ENCODE data around the gene HEATR5B.

HEATR5B gene

GRCh38 chr2:37061013-37061711, 23.0 kb downstream of the HEATR5B start:
- no peak for TF ChIP-seq POLR2A (IDR thresholded peaks at IDR 0.05; ENCODE audit: low read depth, low read length)
- no peak for TF ChIP-seq TAF1 (IDR thresholded peaks at IDR 0.05; ENCODE audit: borderline replicate concordance, low read depth, low read length)
- no peak for TF ChIP-seq POLR2AphosphoS5 (IDR thresholded peaks at IDR 0.05; ENCODE audit: low read depth, low read length)
- no peak for DNase-seq (ENCODE audit: insufficient read length)
- FAIRE-seq, result peak; percentile 27

- TF ChIP-seq POLR2A (IDR thresholded peaks at IDR 0.05; ENCODE audit: low read depth, low read length) (no peak), POLR2AphosphoS5 (IDR thresholded peaks at IDR 0.05; ENCODE audit: low read depth, low read length) (no peak), TAF1 (IDR thresholded peaks at IDR 0.05; ENCODE audit: borderline replicate concordance, low read depth, low read length) (no peak)
- no peak for FAIRE-seq
Measured at GRCh38 chr2:37060446-37060845, 23.7 kb downstream of the HEATR5B start.

GRCh38 chr2:37059841-37060240, 24.3 kb downstream of the HEATR5B start:
- FAIRE-seq (peak; percentile 48), DNase-seq (ENCODE audit: insufficient read length) (no peak)
- TF ChIP-seq POLR2A (IDR thresholded peaks at IDR 0.05; ENCODE audit: low read depth, low read length) (no peak), POLR2AphosphoS5 (IDR thresholded peaks at IDR 0.05; ENCODE audit: low read depth, low read length) (no peak), TAF1 (IDR thresholded peaks at IDR 0.05; ENCODE audit: borderline replicate concordance, low read depth, low read length) (no peak)

More at GRCh38 chr2:37060446-37060845, 23.7 kb downstream of the HEATR5B start:
- no peak for DNase-seq (ENCODE audit: insufficient read length)

- DNase-seq (ENCODE audit: insufficient read length), result no peak
- FAIRE-seq, result no peak
- TF ChIP-seq TAF1 (IDR thresholded peaks at IDR 0.05; ENCODE audit: borderline replicate concordance, low read depth, low read length) (no peak), POLR2A (IDR thresholded peaks at IDR 0.05; ENCODE audit: low read depth, low read length) (no peak), POLR2AphosphoS5 (IDR thresholded peaks at IDR 0.05; ENCODE audit: low read depth, low read length) (no peak)
Measured at GRCh38 chr2:37052600-37053332, 31.4 kb downstream of the HEATR5B start.

GRCh38 chr2:37039580-37039979, 44.6 kb downstream of the HEATR5B start:
- TF ChIP-seq POLR2A (IDR thresholded peaks at IDR 0.05; ENCODE audit: low read depth, low read length) (no peak), TAF1 (IDR thresholded peaks at IDR 0.05; ENCODE audit: borderline replicate concordance, low read depth, low read length) (no peak), POLR2AphosphoS5 (IDR thresholded peaks at IDR 0.05; ENCODE audit: low read depth, low read length) (no peak)
- no peak for FAIRE-seq
- no peak for DNase-seq (ENCODE audit: insufficient read length)

GRCh38 chr2:37037771-37038170, 46.4 kb downstream of the HEATR5B start:
- TF ChIP-seq POLR2A (IDR thresholded peaks at IDR 0.05; ENCODE audit: low read depth, low read length) (no peak), TAF1 (IDR thresholded peaks at IDR 0.05; ENCODE audit: borderline replicate concordance, low read depth, low read length) (no peak), POLR2AphosphoS5 (IDR thresholded peaks at IDR 0.05; ENCODE audit: low read depth, low read length) (no peak)
- DNase-seq (ENCODE audit: insufficient read length), result no peak
- FAIRE-seq, result no peak

- FAIRE-seq, result no peak
- TF ChIP-seq TAF1 (IDR thresholded peaks at IDR 0.05; ENCODE audit: borderline replicate concordance, low read depth, low read length) (no peak), POLR2A (IDR thresholded peaks at IDR 0.05; ENCODE audit: low read depth, low read length) (no peak)
- DNase-seq (ENCODE audit: insufficient read length), result no peak
Measured at GRCh38 chr2:37029758-37030157, 54.4 kb downstream of the HEATR5B start.

GRCh38 chr2:37026050-37026449, 58.1 kb downstream of the HEATR5B start:
- FAIRE-seq (no peak), DNase-seq (ENCODE audit: insufficient read length) (no peak)
- no peak for TF ChIP-seq TAF1 (IDR thresholded peaks at IDR 0.05; ENCODE audit: borderline replicate concordance, low read depth, low read length)
- TF ChIP-seq POLR2AphosphoS5 (IDR thresholded peaks at IDR 0.05; ENCODE audit: low read depth, low read length), result no peak
- no peak for TF ChIP-seq POLR2A (IDR thresholded peaks at IDR 0.05; ENCODE audit: low read depth, low read length)

GRCh38 chr2:37020887-37021796, 63.0 kb downstream of the HEATR5B start:
- FAIRE-seq, result no peak
- DNase-seq (ENCODE audit: insufficient read length), result no peak
- TF ChIP-seq POLR2AphosphoS5 (IDR thresholded peaks at IDR 0.05; ENCODE audit: low read depth, low read length) (no peak), POLR2A (IDR thresholded peaks at IDR 0.05; ENCODE audit: low read depth, low read length) (no peak), TAF1 (IDR thresholded peaks at IDR 0.05; ENCODE audit: borderline replicate concordance, low read depth, low read length) (no peak)

GRCh38 chr2:37020212-37020886, 63.8 kb downstream of the HEATR5B start:
- no peak for DNase-seq (ENCODE audit: insufficient read length)
- no peak for TF ChIP-seq POLR2A (IDR thresholded peaks at IDR 0.05; ENCODE audit: low read depth, low read length)
- TF ChIP-seq TAF1 (IDR thresholded peaks at IDR 0.05; ENCODE audit: borderline replicate concordance, low read depth, low read length), result no peak
- no peak for TF ChIP-seq POLR2AphosphoS5 (IDR thresholded peaks at IDR 0.05; ENCODE audit: low read depth, low read length)
- no peak for FAIRE-seq

- no peak for FAIRE-seq
- TF ChIP-seq POLR2A (IDR thresholded peaks at IDR 0.05; ENCODE audit: low read depth, low read length), result no peak
- TF ChIP-seq TAF1 (IDR thresholded peaks at IDR 0.05; ENCODE audit: borderline replicate concordance, low read depth, low read length), result no peak
- TF ChIP-seq POLR2AphosphoS5 (IDR thresholded peaks at IDR 0.05; ENCODE audit: low read depth, low read length), result no peak
- DNase-seq (ENCODE audit: insufficient read length), result no peak
Measured at GRCh38 chr2:37013315-37013641, 70.9 kb downstream of the HEATR5B start.
